Panc1 (cell line): Measurements from ENCODE around the gene GTF3A. TPM values are rescaled to one million over a fixed set of nuclear protein-coding genes. Genes with fewer than 3 reads are reported as not detected.

ENCODE experiments used
- ATAC-seq: fragments of 200-7000 bp; cut with Tn5 transposase; 2 replicates; pipeline ENCODE4 v1.9.1; 2020; ENCODE audit warnings: mild to moderate bottlenecking, moderate library complexity
- BruUV-seq: library from RNA; stranded (reverse); fragments of 400-500 nt; replicated peaks from 2 replicates; lab custom pipeline; 2021; lab: Mats Ljungman, UMichigan
- CTCF ChIA-PET: fragments of 300-600 bp; sonication (Branson Sonifier 250); formaldehyde crosslinking; loops from one replicate; lab custom pipeline; 2022; ENCODE audit warnings: antibody characterized with exemption; lab: Charles Lee
- POLR2A ChIA-PET: fragments of 300-600 bp; sonication (Branson Sonifier 250); formaldehyde crosslinking; loops from one replicate; lab custom pipeline; 2022; ENCODE audit warnings: antibody characterized with exemption; lab: Charles Lee
- DNase-seq: peaks from one replicate; pipeline ENCODE4 v3.0.0-alpha.2; 2010; ENCODE audit warnings: low read depth, low spot score
- H3K27ac ChIP-seq: 2 replicates; pipeline ENCODE4 v1.5.1; 2011; ENCODE audit warnings: mild to moderate bottlenecking, low read length, inconsistent platforms
- H3K27me3 ChIP-seq: fragments of 200-500 bp; sonication (Bioruptor generic); 2 replicates; pipeline ENCODE4 v1.6.0; 2014; ENCODE audit warnings: low read length, inconsistent platforms; ENCODE audit not compliant: control insufficient read depth, insufficient read depth
- H3K36me3 ChIP-seq: fragments of 200-500 bp; sonication (Bioruptor generic); 2 replicates; pipeline ENCODE4 v1.5.1; 2014; ENCODE audit warnings: inconsistent platforms, mild to moderate bottlenecking, low read length, moderate library complexity; ENCODE audit not compliant: control insufficient read depth, insufficient read depth
- H3K4me1 ChIP-seq: 2 replicates; pipeline ENCODE4 v1.5.1; 2011; ENCODE audit warnings: inconsistent platforms, mild to moderate bottlenecking, low read length, moderate library complexity; ENCODE audit not compliant: control insufficient read depth, insufficient read depth
- H3K4me3 ChIP-seq, 2 experiments: 2 replicates each; pipeline ENCODE4 v1.5.1; 2011 to 2012; ENCODE audit warnings: low read depth in 2 of 2, low read length in 2 of 2, mild to moderate bottlenecking in 2 of 2, inconsistent platforms in 1 of 2, moderate library complexity in 1 of 2
- H3K9me3 ChIP-seq: fragments of 200-500 bp; sonication (Bioruptor generic); 2 replicates; pipeline ENCODE4 v1.5.1; 2014; ENCODE audit warnings: low read depth, mild to moderate bottlenecking, inconsistent platforms, low read length, moderate library complexity; ENCODE audit not compliant: control insufficient read depth, insufficient read depth
- CTCF ChIP-seq: fragments of 450-650 bp; IDR thresholded peaks from 2 replicates; pipeline ENCODE4 v1.5.1; 2017; ENCODE audit warnings: mild to moderate bottlenecking
- POLR2AphosphoS5 ChIP-seq: IDR thresholded peaks from 2 replicates; pipeline ENCODE4 v1.6.1; 2012; ENCODE audit warnings: mild to moderate bottlenecking, low read depth, low read length, moderate library complexity
- REST ChIP-seq, 2 experiments: IDR thresholded peaks; 2 replicates each; pipeline ENCODE4 v1.6.1; 2011 to 2012; ENCODE audit warnings: low read depth in 2 of 2, control low read depth in 1 of 2, low read length in 1 of 2, mild to moderate bottlenecking in 1 of 2, moderate library complexity in 1 of 2; ENCODE audit not compliant: insufficient read depth in 1 of 2
- SIN3A ChIP-seq: IDR thresholded peaks from 2 replicates; pipeline ENCODE4 v1.6.1; 2012; ENCODE audit warnings: low read depth, mild to moderate bottlenecking, low read length, moderate library complexity, borderline replicate concordance; ENCODE audit not compliant: insufficient read depth
- TCF7L2 ChIP-seq: IDR thresholded peaks from 2 replicates; pipeline ENCODE4 v1.6.1; 2011; ENCODE audit warnings: mild to moderate bottlenecking, low read depth, low read length, inconsistent platforms
- in situ Hi-C: cut with HindIII; loops from 2 replicates; pipeline ENCODE4 v1.10.0; 2016; ENCODE audit warnings: low sequenced_read_pairs, low pct_unique_long_range_greater_than_20kb
- intact Hi-C: fragments of 100-400 bp; cut with micrococcal nuclease; formaldehyde crosslinking; loops from one replicate; pipeline ENCODE4 v1.10.0; 2022; ENCODE audit not compliant: unreplicated experiment
- total RNA-seq: library from RNA; stranded (reverse); gene quantifications from one replicate; pipeline ENCODE4 v1.2.1, GENCODE V29; 2021; ENCODE audit not compliant: unreplicated experiment

Gene GTF3A
- total RNA-seq, 1 experiment from 2014 or later: 111 TPM

DNA sequence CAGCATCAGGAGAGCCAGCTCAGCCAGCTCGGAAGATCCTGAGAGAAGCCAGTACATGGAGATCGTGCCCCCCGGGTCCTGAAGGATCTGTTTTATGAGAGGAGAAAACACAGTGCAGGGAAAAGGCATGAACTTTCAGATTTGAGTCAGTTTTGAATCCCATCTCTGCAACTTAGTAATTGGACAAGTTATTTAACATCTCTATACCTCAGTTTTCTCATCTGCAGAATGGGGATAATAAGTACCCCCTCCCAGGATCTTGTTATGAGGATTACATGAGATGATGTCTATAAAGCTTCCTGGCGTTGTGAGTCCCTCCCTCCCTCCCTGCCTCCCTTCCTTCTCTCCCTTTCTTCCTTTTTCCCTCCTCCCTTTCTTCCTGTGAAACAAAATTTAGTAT lies 40.1 kb upstream of the GTF3A start:
- no peak overlapping the region for H3K4me3 ChIP-seq
- ChIA-PET CTCF (interaction anchor here (1.6 kb wide), 1 partner anchor 22 kb away, joined by 4 read pairs; no protein-coding TSS in a partner anchor), POLR2A (no interaction called here)
- no peaks in the 10 kb centered on the region for H3K27me3 ChIP-seq
- H3K4me1 ChIP-seq: no peaks in the 10 kb centered on the region; the same call in 1 of the 2 replicates
- H3K9me3 ChIP-seq: no peaks in the 10 kb centered on the region
- in situ Hi-C loops: no loop called here
- no peak overlapping the region for H3K27ac ChIP-seq
- DNase-seq (no peak), ATAC-seq (no peak)
- BruUV-seq: no TSS peak
- intact Hi-C loops: loop anchor here (5.0 to 10.0 kb wide), 2 partner anchors 131 to 443 kb away; no protein-coding TSS in a partner anchor
- TF ChIP-seq TCF7L2: no peak
- TF ChIP-seq SIN3A: no peak
- TF ChIP-seq CTCF: no peak
- TF ChIP-seq REST (IDR thresholded peaks at IDR 0.05; ENCODE audit: insufficient read depth in 1 of 2, low read depth in 2 of 2, low read length in 1 of 2): no peak
- no peak for TF ChIP-seq POLR2AphosphoS5
- no peaks in the 10 kb centered on the region for H3K36me3 ChIP-seq

DNA sequence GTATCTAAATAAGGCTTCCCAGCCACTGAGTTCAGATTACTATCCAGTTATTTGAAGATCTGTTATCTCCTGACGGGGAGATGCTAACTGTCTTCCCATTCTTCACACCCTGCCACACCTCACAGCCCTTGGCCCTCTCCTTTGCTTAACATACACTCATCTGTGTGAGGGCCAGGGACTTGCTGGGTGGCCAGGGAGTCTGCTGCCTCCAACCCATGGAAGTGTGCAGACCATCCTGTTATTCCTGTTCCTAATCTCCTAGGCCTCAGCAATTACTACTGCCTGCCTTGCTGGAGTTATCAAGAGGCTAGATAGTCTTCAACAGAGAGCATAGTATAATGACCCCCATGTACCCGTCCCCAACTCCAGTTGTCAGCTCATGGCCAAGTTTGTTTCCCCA lies 36.2 kb upstream of the GTF3A start:
- H3K4me1 ChIP-seq: no peaks in the 10 kb centered on the region
- POLR2A ChIA-PET: no interaction called here
- no peaks in the 10 kb centered on the region for H3K9me3 ChIP-seq
- H3K4me3 ChIP-seq: no peak overlapping the region
- CTCF ChIA-PET: no interaction called here
- no peak for ATAC-seq
- BruUV-seq: no TSS peak
- no peaks in the 10 kb centered on the region for H3K36me3 ChIP-seq
- no peaks in the 10 kb centered on the region for H3K27me3 ChIP-seq
- in situ Hi-C loops (no loop called here), intact Hi-C loops (loop anchor here (10.0 kb wide), 1 partner anchor 127 kb away; no protein-coding TSS in a partner anchor)
- no peak for TF ChIP-seq TCF7L2
- no peak for TF ChIP-seq REST (IDR thresholded peaks at IDR 0.05; ENCODE audit: insufficient read depth in 1 of 2, low read depth in 2 of 2, low read length in 1 of 2)
- DNase-seq: no peak
- H3K27ac ChIP-seq: no peak overlapping the region
